Measurements from ENCODE around the gene ACP4. TPM values are rescaled to one million over a fixed set of nuclear protein-coding genes. Genes with fewer than 3 reads are reported as not detected.

The ACP4 gene
- total and polyA plus RNA-seq, 12 donors = not detected

DNA sequence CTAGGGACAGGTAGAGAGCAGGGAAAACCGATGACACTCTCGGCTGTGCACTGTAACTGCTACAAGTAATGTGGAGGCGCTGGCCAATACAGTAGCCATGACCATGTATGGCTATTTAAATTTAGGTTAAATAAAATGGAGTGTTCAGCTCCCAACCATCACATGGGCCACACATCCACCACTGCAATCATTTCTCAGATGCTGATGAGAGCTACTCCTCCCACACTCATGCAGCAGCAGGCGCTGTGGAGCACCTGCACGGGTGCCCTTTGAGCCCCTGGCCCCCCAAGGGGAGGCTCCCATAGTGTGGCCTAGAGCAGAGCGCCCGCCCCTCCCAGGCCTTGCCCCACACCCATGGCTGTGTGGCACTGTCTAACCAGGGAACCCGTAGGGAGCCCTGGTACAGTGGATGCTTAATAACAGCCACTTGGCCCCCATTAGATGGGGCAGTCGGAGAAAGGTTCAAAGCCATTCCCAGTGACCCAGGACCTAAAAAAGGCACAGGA is 6.0 kb downstream of the ACP4 start:
- intact Hi-C loops (cut with DNase I) = no loop called here
- no peak for TF ChIP-seq CTCF (IDR thresholded peaks at IDR 0.05)
- H3K36me3 ChIP-seq = peaks cover 0 to 54% (median 6%) of the 10 kb centered on the region in 9 donors
- WGBS, 2 donors = 87 to 88% methylated on average over 9 of the region's 9 CpGs
- H3K27ac ChIP-seq = no peak overlapping the region
- ATAC-seq (no peak), DNase-seq (no peak)
- no peaks in the 10 kb centered on the region for H3K9me3 ChIP-seq
- H3K4me1 ChIP-seq = no peaks in the 10 kb centered on the region
- H3K27me3 ChIP-seq = peaks cover 0 to 11% (median 0%) of the 10 kb centered on the region in 7 donors
- H3K4me3 ChIP-seq = no peak overlapping the region

GRCh38 chr19:50796634-50797428 is 6.6 kb downstream of the ACP4 start:
- DNase-seq (no peak), ATAC-seq (no peak)
- no peaks in the 10 kb centered on the region for H3K4me1 ChIP-seq
- peaks cover 0 to 5% (median 0%) of the 10 kb centered on the region in 7 donors for H3K27me3 ChIP-seq
- no peak overlapping the region for H3K27ac ChIP-seq
- no peak for TF ChIP-seq CTCF (IDR thresholded peaks at IDR 0.05)
- intact Hi-C loops (cut with DNase I) = no loop called here
- no peak overlapping the region for H3K4me3 ChIP-seq
- peaks cover 0 to 61% (median 6%) of the 10 kb centered on the region in 9 donors for H3K36me3 ChIP-seq
- H3K9me3 ChIP-seq = no peaks in the 10 kb centered on the region
- 89 to 90% methylated on average over 8 of the region's 8 CpGs for WGBS, 2 donors

DNA sequence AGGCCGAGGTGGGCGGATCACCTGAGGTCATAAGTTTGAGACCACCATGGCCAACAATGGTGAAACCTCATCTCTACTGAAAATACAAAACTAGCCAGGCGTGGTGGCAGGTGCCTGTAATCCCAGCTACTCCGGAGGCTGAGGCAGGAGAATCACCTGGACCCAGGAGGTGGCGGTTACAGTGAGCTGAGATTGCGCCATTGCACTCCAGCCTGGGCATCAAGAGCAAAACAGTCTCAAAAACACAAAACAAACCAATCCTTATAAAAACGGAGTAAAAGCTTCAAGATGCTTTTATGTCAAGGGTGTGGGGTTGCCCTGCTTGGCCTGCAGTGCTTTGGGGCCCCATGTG is 7.2 kb downstream of the ACP4 start:
- H3K36me3 ChIP-seq = peaks cover 0 to 66% (median 6%) of the 10 kb centered on the region in 9 donors
- no peak for TF ChIP-seq CTCF (IDR thresholded peaks at IDR 0.05)

GRCh38 chr19:50797781-50798658 is 7.8 kb downstream of the ACP4 start:
- no peaks in the 10 kb centered on the region for H3K9me3 ChIP-seq
- no peak overlapping the region for H3K27ac ChIP-seq
- ATAC-seq (peak in 3 of 8 donors; percentile 5 to 23 (median 10)), DNase-seq (no peak)
- intact Hi-C loops (cut with DNase I) = no loop called here
- H3K27me3 ChIP-seq = no peaks in the 10 kb centered on the region
- H3K4me3 ChIP-seq = no peak overlapping the region
- H3K36me3 ChIP-seq = peaks cover 0 to 66% (median 6%) of the 10 kb centered on the region in 9 donors
- WGBS, 2 donors = 81 to 82% methylated on average over 18 of the region's 18 CpGs
- peaks cover under 1 to 11% (median 9%) of the 10 kb centered on the region in 9 donors for H3K4me1 ChIP-seq
- no peak for TF ChIP-seq CTCF (IDR thresholded peaks at IDR 0.05)

More for the DNA sequence above, 7.2 kb downstream of the ACP4 start:
- H3K4me1 ChIP-seq = peaks cover 0 to 4% (median 3%) of the 10 kb centered on the region in 9 donors
- intact Hi-C loops (cut with DNase I) = no loop called here
- ATAC-seq (no peak), DNase-seq (no peak)
- H3K4me3 ChIP-seq = no peak overlapping the region
- H3K27ac ChIP-seq = no peak overlapping the region
- no peaks in the 10 kb centered on the region for H3K9me3 ChIP-seq
- H3K27me3 ChIP-seq = no peaks in the 10 kb centered on the region
- 93 to 95% methylated on average over 7 of the region's 7 CpGs for WGBS, 2 donors
